Uterus (tissue), 2 donors: Measurements from ENCODE around the gene C5AR1.

Source experiments
- POLR2A ChIP-seq, 2 donors: fragments of 450-650 bp; IDR thresholded peaks; one replicate each; pipeline ENCODE4 v1.6.1; 2016; ENCODE audit warnings: antibody characterized with exemption in 2 of 2, mild to moderate bottlenecking in 1 of 2, moderate library complexity in 1 of 2
- TF ChIP-seq, protein P1 (sequence below), 4 experiments: fragments of 200-600 bp in 2 of 4; fragments of 450-650 bp in 2 of 4; sonication (generic) in 2 of 4; IDR thresholded peaks; one replicate each; pipeline ENCODE4 v1.5.1; 2016 to 2019; ENCODE audit warnings: antibody characterized with exemption in 4 of 4, mild to moderate bottlenecking in 2 of 4, moderate library complexity in 1 of 4

- no peak for TF ChIP-seq POLR2A (IDR thresholded peaks at IDR 0.05)
- TF ChIP-seq, protein P1, sequence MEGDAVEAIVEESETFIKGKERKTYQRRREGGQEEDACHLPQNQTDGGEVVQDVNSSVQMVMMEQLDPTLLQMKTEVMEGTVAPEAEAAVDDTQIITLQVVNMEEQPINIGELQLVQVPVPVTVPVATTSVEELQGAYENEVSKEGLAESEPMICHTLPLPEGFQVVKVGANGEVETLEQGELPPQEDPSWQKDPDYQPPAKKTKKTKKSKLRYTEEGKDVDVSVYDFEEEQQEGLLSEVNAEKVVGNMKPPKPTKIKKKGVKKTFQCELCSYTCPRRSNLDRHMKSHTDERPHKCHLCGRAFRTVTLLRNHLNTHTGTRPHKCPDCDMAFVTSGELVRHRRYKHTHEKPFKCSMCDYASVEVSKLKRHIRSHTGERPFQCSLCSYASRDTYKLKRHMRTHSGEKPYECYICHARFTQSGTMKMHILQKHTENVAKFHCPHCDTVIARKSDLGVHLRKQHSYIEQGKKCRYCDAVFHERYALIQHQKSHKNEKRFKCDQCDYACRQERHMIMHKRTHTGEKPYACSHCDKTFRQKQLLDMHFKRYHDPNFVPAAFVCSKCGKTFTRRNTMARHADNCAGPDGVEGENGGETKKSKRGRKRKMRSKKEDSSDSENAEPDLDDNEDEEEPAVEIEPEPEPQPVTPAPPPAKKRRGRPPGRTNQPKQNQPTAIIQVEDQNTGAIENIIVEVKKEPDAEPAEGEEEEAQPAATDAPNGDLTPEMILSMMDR (IDR thresholded peaks at IDR 0.05) = no peak
Observed at GRCh38 chr19:47341734-47342133, 32.1 kb downstream of the C5AR1 start.
